Keratinocyte (primary cell): Measurements from ENCODE around the gene VEZT.

Source experiments
- EZH2 ChIP-seq: IDR thresholded peaks from one replicate; pipeline ENCODE4 v1.6.1; 2012; ENCODE audit warnings: inconsistent platforms, mild to moderate bottlenecking, low read length, moderate library complexity
- TF ChIP-seq, protein P1 (sequence below), 3 experiments: IDR thresholded peaks in 1 of 3; conservative IDR thresholded peaks in 1 of 3; optimal IDR thresholded peaks in 1 of 3; 2 replicates in 2 of 3; 3 replicates in 1 of 3; pipeline versions ENCODE3 to v1.5.1; 2011; ENCODE audit warnings: low read length in 3 of 3, mild to moderate bottlenecking in 3 of 3, moderate library complexity in 2 of 3, control low read depth in 1 of 3, inconsistent platforms in 1 of 3; ENCODE audit not compliant: insufficient read depth in 2 of 3; ENCODE audit errors: extremely low read depth in 1 of 3

DNA sequence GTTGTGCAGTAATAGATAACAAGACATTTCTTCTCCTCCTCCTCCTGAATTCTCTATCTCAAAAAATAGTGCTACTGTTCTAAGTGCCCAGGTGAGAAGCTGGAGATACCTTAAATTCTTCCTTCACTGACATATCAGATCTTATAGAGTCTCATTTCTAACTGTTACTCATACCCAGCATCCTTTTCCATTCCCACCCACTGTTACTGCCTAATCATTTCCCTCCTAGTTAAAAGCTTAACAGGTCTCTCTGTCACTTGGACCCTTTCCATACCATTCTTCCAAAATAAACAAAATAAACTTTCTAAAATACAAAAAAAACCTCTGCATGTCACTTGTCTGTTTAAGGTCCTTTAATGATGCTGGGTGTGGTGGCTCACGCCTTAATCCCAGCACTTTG is 124.4 kb downstream of the VEZT start:
- TF ChIP-seq, protein P1, sequence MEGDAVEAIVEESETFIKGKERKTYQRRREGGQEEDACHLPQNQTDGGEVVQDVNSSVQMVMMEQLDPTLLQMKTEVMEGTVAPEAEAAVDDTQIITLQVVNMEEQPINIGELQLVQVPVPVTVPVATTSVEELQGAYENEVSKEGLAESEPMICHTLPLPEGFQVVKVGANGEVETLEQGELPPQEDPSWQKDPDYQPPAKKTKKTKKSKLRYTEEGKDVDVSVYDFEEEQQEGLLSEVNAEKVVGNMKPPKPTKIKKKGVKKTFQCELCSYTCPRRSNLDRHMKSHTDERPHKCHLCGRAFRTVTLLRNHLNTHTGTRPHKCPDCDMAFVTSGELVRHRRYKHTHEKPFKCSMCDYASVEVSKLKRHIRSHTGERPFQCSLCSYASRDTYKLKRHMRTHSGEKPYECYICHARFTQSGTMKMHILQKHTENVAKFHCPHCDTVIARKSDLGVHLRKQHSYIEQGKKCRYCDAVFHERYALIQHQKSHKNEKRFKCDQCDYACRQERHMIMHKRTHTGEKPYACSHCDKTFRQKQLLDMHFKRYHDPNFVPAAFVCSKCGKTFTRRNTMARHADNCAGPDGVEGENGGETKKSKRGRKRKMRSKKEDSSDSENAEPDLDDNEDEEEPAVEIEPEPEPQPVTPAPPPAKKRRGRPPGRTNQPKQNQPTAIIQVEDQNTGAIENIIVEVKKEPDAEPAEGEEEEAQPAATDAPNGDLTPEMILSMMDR (optimal IDR thresholded peaks at IDR 0.05 in 1 of 3, IDR thresholded peaks at IDR 0.05 in 1 of 3, conservative IDR thresholded peaks at IDR 0.05 in 1 of 3; ENCODE audit: extremely low read depth in 1 of 3, insufficient read depth in 2 of 3, low read length in 3 of 3): no peak
- no peak for TF ChIP-seq EZH2
